MM.1S (cell line): ENCODE measurements around the gene VAMP2.

Experiments
- EZH2phosphoT487 ChIP-seq: fragments of 300-600 bp; sonication (generic); IDR thresholded peaks from 2 replicates; pipeline ENCODE4 v1.6.1; 2018; ENCODE audit warnings: antibody characterized with exemption, low read length
- TF ChIP-seq, protein P1 (sequence below): fragments of 300-600 bp; sonication (generic); IDR thresholded peaks from 2 replicates; pipeline ENCODE4 v1.5.1; 2016; ENCODE audit warnings: antibody characterized with exemption, low read length, mixed read lengths

- TF ChIP-seq, protein P1, sequence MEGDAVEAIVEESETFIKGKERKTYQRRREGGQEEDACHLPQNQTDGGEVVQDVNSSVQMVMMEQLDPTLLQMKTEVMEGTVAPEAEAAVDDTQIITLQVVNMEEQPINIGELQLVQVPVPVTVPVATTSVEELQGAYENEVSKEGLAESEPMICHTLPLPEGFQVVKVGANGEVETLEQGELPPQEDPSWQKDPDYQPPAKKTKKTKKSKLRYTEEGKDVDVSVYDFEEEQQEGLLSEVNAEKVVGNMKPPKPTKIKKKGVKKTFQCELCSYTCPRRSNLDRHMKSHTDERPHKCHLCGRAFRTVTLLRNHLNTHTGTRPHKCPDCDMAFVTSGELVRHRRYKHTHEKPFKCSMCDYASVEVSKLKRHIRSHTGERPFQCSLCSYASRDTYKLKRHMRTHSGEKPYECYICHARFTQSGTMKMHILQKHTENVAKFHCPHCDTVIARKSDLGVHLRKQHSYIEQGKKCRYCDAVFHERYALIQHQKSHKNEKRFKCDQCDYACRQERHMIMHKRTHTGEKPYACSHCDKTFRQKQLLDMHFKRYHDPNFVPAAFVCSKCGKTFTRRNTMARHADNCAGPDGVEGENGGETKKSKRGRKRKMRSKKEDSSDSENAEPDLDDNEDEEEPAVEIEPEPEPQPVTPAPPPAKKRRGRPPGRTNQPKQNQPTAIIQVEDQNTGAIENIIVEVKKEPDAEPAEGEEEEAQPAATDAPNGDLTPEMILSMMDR, result no peak
- no peak for TF ChIP-seq EZH2phosphoT487
Observed at GRCh38 chr17:8186446-8186786, 23.7 kb upstream of the VAMP2 start.
